ENCODE measurements around the gene ZMYND12.

ZMYND12 gene

GRCh38 chr1:42392967-42393848 is 62.6 kb downstream of the ZMYND12 start:
- Histone ChIP-seq H3K4me2 (ENCODE audit: low read depth, low read length, poor library complexity, severe bottlenecking) (no peak overlapping the region), H3K9ac (ENCODE audit: low read depth, low read length, poor library complexity, severe bottlenecking) (no peak overlapping the region), H3K79me2 (ENCODE audit: insufficient read depth, low read length) (no peaks in the 10 kb centered on the region), H2AFZ (ENCODE audit: low read length) (no peak overlapping the region), H3K4me1 (ENCODE audit: insufficient read depth, low read length, poor library complexity, severe bottlenecking) (peaks cover 5% of the 10 kb centered on the region), H3F3A (ENCODE audit: low read depth) (no peaks in the 10 kb centered on the region), H3K9me3 (ENCODE audit: insufficient read depth, low read depth, low read length) (no peaks in the 10 kb centered on the region), H3K4me3 (ENCODE audit: low read length, poor library complexity, severe bottlenecking) (no peak overlapping the region), H3K9me2 (replicated peaks; ENCODE audit: low read depth, low read length) (no peaks in the 10 kb centered on the region), H3K27me3 (ENCODE audit: insufficient read depth, low read length, poor library complexity, severe bottlenecking) (no peaks in the 10 kb centered on the region), H3K36me3 (ENCODE audit: insufficient read depth, low read length) (no peaks in the 10 kb centered on the region), H4K20me1 (ENCODE audit: insufficient read depth, low read length, poor library complexity, severe bottlenecking) (no peaks in the 10 kb centered on the region)
- TF ChIP-seq EZH2phosphoT487 (IDR thresholded peaks at IDR 0.05; ENCODE audit: borderline replicate concordance) = no peak
- no peak for TF ChIP-seq CTCF (conservative IDR thresholded peaks at IDR 0.05; ENCODE audit: low read length)

- Histone ChIP-seq H3K9me2 (replicated peaks; ENCODE audit: low read depth, low read length) (no peaks in the 10 kb centered on the region), H3K27me3 (ENCODE audit: insufficient read depth, low read length, poor library complexity, severe bottlenecking) (no peaks in the 10 kb centered on the region), H3K4me1 (ENCODE audit: insufficient read depth, low read length, poor library complexity, severe bottlenecking) (peaks cover 5% of the 10 kb centered on the region), H2AFZ (ENCODE audit: low read length) (no peak overlapping the region), H3K9ac (ENCODE audit: low read depth, low read length, poor library complexity, severe bottlenecking) (no peak overlapping the region), H3F3A (ENCODE audit: low read depth) (no peaks in the 10 kb centered on the region), H3K9me3 (ENCODE audit: insufficient read depth, low read depth, low read length) (no peaks in the 10 kb centered on the region), H3K36me3 (ENCODE audit: insufficient read depth, low read length) (no peaks in the 10 kb centered on the region), H3K4me2 (ENCODE audit: low read depth, low read length, poor library complexity, severe bottlenecking) (no peak overlapping the region), H3K79me2 (ENCODE audit: insufficient read depth, low read length) (no peaks in the 10 kb centered on the region), H3K4me3 (ENCODE audit: low read length, poor library complexity, severe bottlenecking) (no peak overlapping the region), H4K20me1 (ENCODE audit: insufficient read depth, low read length, poor library complexity, severe bottlenecking) (no peaks in the 10 kb centered on the region)
- no peak for TF ChIP-seq CTCF (conservative IDR thresholded peaks at IDR 0.05; ENCODE audit: low read length)
Measured at GRCh38 chr1:42392255-42392654, 63.6 kb downstream of the ZMYND12 start.

- no peak overlapping the region for H3K9ac ChIP-seq (ENCODE audit: low read depth, low read length, poor library complexity, severe bottlenecking)
- no peaks in the 10 kb centered on the region for H3F3A ChIP-seq (ENCODE audit: low read depth)
- no peaks in the 10 kb centered on the region for H3K9me2 ChIP-seq (replicated peaks; ENCODE audit: low read depth, low read length)
- H3K27me3 ChIP-seq (ENCODE audit: insufficient read depth, low read length, poor library complexity, severe bottlenecking) = peaks cover 12% of the 10 kb centered on the region
- no peaks in the 10 kb centered on the region for H3K36me3 ChIP-seq (ENCODE audit: insufficient read depth, low read length)
- no peaks in the 10 kb centered on the region for H3K79me2 ChIP-seq (ENCODE audit: insufficient read depth, low read length)
- H3K4me1 ChIP-seq (ENCODE audit: insufficient read depth, low read length, poor library complexity, severe bottlenecking) = no peaks in the 10 kb centered on the region
- no peak overlapping the region for H3K4me2 ChIP-seq (ENCODE audit: low read depth, low read length, poor library complexity, severe bottlenecking)
- TF ChIP-seq CTCF (conservative IDR thresholded peaks at IDR 0.05; ENCODE audit: low read length) (no peak), EZH2phosphoT487 (IDR thresholded peaks at IDR 0.05; ENCODE audit: borderline replicate concordance) (no peak)
- no peaks in the 10 kb centered on the region for H4K20me1 ChIP-seq (ENCODE audit: insufficient read depth, low read length, poor library complexity, severe bottlenecking)
- H2AFZ ChIP-seq (ENCODE audit: low read length) = no peak overlapping the region
- no peak overlapping the region for H3K4me3 ChIP-seq (ENCODE audit: low read length, poor library complexity, severe bottlenecking)
- H3K9me3 ChIP-seq (ENCODE audit: insufficient read depth, low read depth, low read length) = no peaks in the 10 kb centered on the region
Measured at GRCh38 chr1:42386051-42386450, 69.8 kb downstream of the ZMYND12 start.

All from Loucy (cell line).